H9 (cell line): ENCODE measurements around the gene USP7. TPM values are rescaled to one million over a fixed set of nuclear protein-coding genes. Genes with fewer than 3 reads are reported as not detected.

Experiments used
- DNase-seq: peaks from one replicate; pipeline ENCODE4 v3.0.0-alpha.2; 2017
- H2AFZ ChIP-seq: one replicate; pipeline ENCODE4 v1.6.1; 2013; ENCODE audit warnings: mild to moderate bottlenecking, low read length, control low read depth, moderate library complexity
- H2AK5ac ChIP-seq: 2 replicates; pipeline ENCODE4 v1.6.1; 2013; ENCODE audit warnings: low read length, control low read depth, mixed read lengths; ENCODE audit not compliant: insufficient read length
- H2BK120ac ChIP-seq: one replicate; pipeline ENCODE4 v1.6.1; 2013; ENCODE audit warnings: low read depth, mild to moderate bottlenecking, low read length, control low read depth, inconsistent platforms; ENCODE audit not compliant: poor library complexity, severe bottlenecking
- H2BK12ac ChIP-seq: 2 replicates; pipeline ENCODE4 v1.6.1; 2013; ENCODE audit warnings: low read length, control low read depth, mixed read lengths, low read depth; ENCODE audit not compliant: insufficient read length
- H2BK15ac ChIP-seq: 2 replicates; pipeline ENCODE4 v1.6.1; 2013; ENCODE audit warnings: low read depth, low read length, control low read depth
- H2BK20ac ChIP-seq: one replicate; pipeline ENCODE4 v1.6.1; 2013; ENCODE audit warnings: low read depth, mild to moderate bottlenecking, low read length, control low read depth, inconsistent platforms; ENCODE audit not compliant: poor library complexity, severe bottlenecking
- H2BK5ac ChIP-seq: 2 replicates; pipeline ENCODE4 v1.6.1; 2013; ENCODE audit warnings: low read length, control low read depth, mixed read lengths; ENCODE audit not compliant: insufficient read length
- H3K14ac ChIP-seq: 2 replicates; pipeline ENCODE4 v1.6.1; 2013; ENCODE audit warnings: low read length, control low read depth; ENCODE audit not compliant: insufficient read depth
- H3K18ac ChIP-seq: 2 replicates; pipeline ENCODE4 v1.6.1; 2013; ENCODE audit warnings: low read depth, mild to moderate bottlenecking, mixed read lengths, low read length, control low read depth; ENCODE audit not compliant: insufficient read length
- H3K23ac ChIP-seq: 2 replicates; pipeline ENCODE4 v1.6.1; 2013; ENCODE audit warnings: low read length, control low read depth, mixed read lengths, low read depth; ENCODE audit not compliant: insufficient read length
- H3K23me2 ChIP-seq: 2 replicates; pipeline ENCODE4 v1.6.1; 2013; ENCODE audit warnings: low read depth, mild to moderate bottlenecking, mixed read lengths, low read length, control low read depth; ENCODE audit not compliant: insufficient read length, poor library complexity, severe bottlenecking
- H3K27ac ChIP-seq: 2 replicates; pipeline ENCODE4 v1.5.1; 2013; ENCODE audit warnings: low read length, control low read depth, mixed read lengths, low read depth; ENCODE audit not compliant: insufficient read length
- H3K27me3 ChIP-seq: 2 replicates; pipeline ENCODE4 v1.6.1; 2013; ENCODE audit warnings: low read length, control low read depth, inconsistent platforms; ENCODE audit not compliant: insufficient read depth
- H3K4ac ChIP-seq: 2 replicates; pipeline ENCODE4 v1.6.1; 2013; ENCODE audit warnings: low read depth, mild to moderate bottlenecking, control low read depth, inconsistent platforms, low read length, moderate library complexity
- H3K4me1 ChIP-seq: 2 replicates; pipeline ENCODE4 v1.6.1; 2013; ENCODE audit warnings: low read length, control low read depth, inconsistent platforms; ENCODE audit not compliant: insufficient read depth
- H3K4me2 ChIP-seq: 2 replicates; pipeline ENCODE4 v1.6.1; 2013; ENCODE audit warnings: low read length, control low read depth, mixed read lengths; ENCODE audit not compliant: insufficient read length, insufficient read depth
- H3K56ac ChIP-seq: 2 replicates; pipeline ENCODE4 v1.6.1; 2013; ENCODE audit warnings: low read depth, mild to moderate bottlenecking, mixed read lengths, low read length, control low read depth; ENCODE audit not compliant: insufficient read length
- H3K79me1 ChIP-seq: 2 replicates; pipeline ENCODE4 v1.6.1; 2013; ENCODE audit warnings: low read depth, mild to moderate bottlenecking, moderate library complexity, low read length, control low read depth, inconsistent platforms; ENCODE audit not compliant: insufficient read depth, poor library complexity, severe bottlenecking
- H3K79me2 ChIP-seq: 2 replicates; pipeline ENCODE4 v1.6.1; 2013; ENCODE audit warnings: low read length, control low read depth, inconsistent platforms; ENCODE audit not compliant: insufficient read depth
- H3K9ac ChIP-seq: 2 replicates; pipeline ENCODE4 v1.6.1; 2013; ENCODE audit warnings: low read length, control low read depth, mixed read lengths; ENCODE audit not compliant: insufficient read length; ENCODE audit errors: extremely low read depth
- H3K9me3 ChIP-seq: one replicate; pipeline ENCODE4 v1.6.1; 2013; ENCODE audit warnings: low read depth, low read length, inconsistent platforms; ENCODE audit not compliant: control insufficient read depth
- H3T11ph ChIP-seq: one replicate; pipeline ENCODE4 v1.6.1; 2013; ENCODE audit warnings: mild to moderate bottlenecking, low read length, control low read depth, inconsistent platforms
- H4K20me1 ChIP-seq: one replicate; pipeline ENCODE4 v1.6.1; 2013; ENCODE audit not compliant: control insufficient read depth, insufficient read length, insufficient read depth
- H4K5ac ChIP-seq: 2 replicates; pipeline ENCODE4 v1.6.1; 2013; ENCODE audit warnings: low read depth, mild to moderate bottlenecking, mixed read lengths, low read length, control low read depth; ENCODE audit not compliant: insufficient read length
- H4K8ac ChIP-seq: replicated peaks from 2 replicates; pipeline ENCODE4 v1.6.1; 2013; ENCODE audit warnings: low read length, control low read depth, mixed read lengths, low read depth; ENCODE audit not compliant: insufficient read length
- H4K91ac ChIP-seq: 2 replicates; pipeline ENCODE4 v1.6.1; 2013; ENCODE audit warnings: low read depth, mild to moderate bottlenecking, moderate library complexity, mixed read lengths, low read length, control low read depth; ENCODE audit not compliant: insufficient read length
- H3K27ac Mint-ChIP-seq, 3 experiments: 2 replicates in 2 of 3; 3 replicates in 1 of 3; pipeline ENCODE4 v1.8.0; 2020 to 2021; ENCODE audit warnings: mixed read lengths in 3 of 3, mild to moderate bottlenecking in 1 of 3, moderate library complexity in 1 of 3
- H3K27me3 Mint-ChIP-seq: 2 replicates; pipeline ENCODE4 v1.8.0; 2021; ENCODE audit warnings: low read depth, mild to moderate bottlenecking, moderate library complexity, mixed read lengths
- H3K36me3 Mint-ChIP-seq, 3 experiments: 2 replicates in 2 of 3; 3 replicates in 1 of 3; pipeline ENCODE4 v1.8.0; 2020 to 2021; ENCODE audit warnings: low read depth in 3 of 3, mixed read lengths in 3 of 3; ENCODE audit not compliant: insufficient read depth in 1 of 3
- H3K4me1 Mint-ChIP-seq, 2 experiments: 2 replicates each; pipeline ENCODE4 v1.8.0; 2020; ENCODE audit warnings: mixed read lengths in 2 of 2
- H3K4me3 Mint-ChIP-seq, 2 experiments: 2 replicates in 1 of 2; 3 replicates in 1 of 2; pipeline ENCODE4 v1.8.0; 2020 to 2021; ENCODE audit warnings: mild to moderate bottlenecking in 2 of 2, mixed read lengths in 2 of 2, moderate library complexity in 1 of 2
- H3K9me3 Mint-ChIP-seq, 2 experiments: 2 replicates in 1 of 2; 3 replicates in 1 of 2; pipeline ENCODE4 v1.8.0; 2020; ENCODE audit warnings: mild to moderate bottlenecking in 2 of 2, mixed read lengths in 2 of 2, moderate library complexity in 1 of 2
- WGBS: extraction: QIAGEN DNeasy Blood & Tissue Kit; methylation state at CpG from one replicate; pipeline ENCODE4 v1.1.7; 2013; ENCODE audit warnings: missing lambda C conversion rate, low lambda C conversion rate, mixed read lengths; ENCODE audit not compliant: insufficient read length; ENCODE audit errors: extremely low coverage; 5-methylcytosine and 5-hydroxymethylcytosine counted together
- total RNA-seq: library from RNA; stranded (reverse); gene quantifications from 2 replicates; pipeline ENCODE4 v1.2.1, GENCODE V29; 2021
- TF ChIP-seq, protein P1 (sequence below): fragments of 200-600 bp; sonication (generic); conservative IDR thresholded peaks from 3 replicates; pipeline ENCODE4 v1.8.0; 2021; ENCODE audit warnings: antibody characterized with exemption, mild to moderate bottlenecking

The USP7 gene
- total RNA-seq, 1 experiment from 2014 or later = 192 TPM

DNA sequence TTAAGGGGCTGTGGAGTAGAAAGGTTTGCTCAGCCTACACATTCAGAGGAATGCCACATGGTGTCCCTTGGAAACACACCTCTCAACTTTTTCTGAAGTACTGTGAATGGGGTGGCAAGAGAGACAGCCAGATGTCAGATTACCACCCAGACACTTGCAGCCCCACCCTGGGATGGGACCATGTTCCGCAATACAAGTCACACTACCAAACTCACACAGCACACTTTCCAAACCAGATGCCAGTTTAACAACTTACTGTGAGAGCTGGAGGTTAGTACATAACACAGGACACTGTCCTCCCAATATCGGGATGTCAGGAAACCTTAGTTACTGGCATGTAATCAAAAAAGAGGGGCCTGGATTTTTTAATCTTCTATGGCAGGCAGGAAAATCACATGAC lies 7.9 kb downstream of the USP7 start:
- peak overlapping the region in 2 of 3 experiments; percentile 41 to 50; a peak in 2 of 7 replicates for H3K27ac Mint-ChIP-seq
- no peak overlapping the region for H2BK12ac ChIP-seq
- peaks cover 89% of the 10 kb centered on the region for H3K79me2 ChIP-seq
- H4K20me1 ChIP-seq = no peaks in the 10 kb centered on the region
- no peak for DNase-seq
- no CpG with 5 or more reads among the region's 2 CpGs for WGBS
- H3K14ac ChIP-seq = no peak overlapping the region
- no peak overlapping the region for H3K4ac ChIP-seq
- no peak overlapping the region for H3K18ac ChIP-seq
- peaks cover 31% of the 10 kb centered on the region; the same call in 1 of the 2 replicates for H3K4me1 ChIP-seq
- H2AK5ac ChIP-seq = no peak overlapping the region
- H3K27ac ChIP-seq = no peak overlapping the region
- no peak overlapping the region for H2BK5ac ChIP-seq
- no peak overlapping the region for H3K4me3 Mint-ChIP-seq
- no peak overlapping the region for H2BK15ac ChIP-seq
- no peak overlapping the region for H3T11ph ChIP-seq
- H4K5ac ChIP-seq = no peak overlapping the region
- TF ChIP-seq, protein P1, sequence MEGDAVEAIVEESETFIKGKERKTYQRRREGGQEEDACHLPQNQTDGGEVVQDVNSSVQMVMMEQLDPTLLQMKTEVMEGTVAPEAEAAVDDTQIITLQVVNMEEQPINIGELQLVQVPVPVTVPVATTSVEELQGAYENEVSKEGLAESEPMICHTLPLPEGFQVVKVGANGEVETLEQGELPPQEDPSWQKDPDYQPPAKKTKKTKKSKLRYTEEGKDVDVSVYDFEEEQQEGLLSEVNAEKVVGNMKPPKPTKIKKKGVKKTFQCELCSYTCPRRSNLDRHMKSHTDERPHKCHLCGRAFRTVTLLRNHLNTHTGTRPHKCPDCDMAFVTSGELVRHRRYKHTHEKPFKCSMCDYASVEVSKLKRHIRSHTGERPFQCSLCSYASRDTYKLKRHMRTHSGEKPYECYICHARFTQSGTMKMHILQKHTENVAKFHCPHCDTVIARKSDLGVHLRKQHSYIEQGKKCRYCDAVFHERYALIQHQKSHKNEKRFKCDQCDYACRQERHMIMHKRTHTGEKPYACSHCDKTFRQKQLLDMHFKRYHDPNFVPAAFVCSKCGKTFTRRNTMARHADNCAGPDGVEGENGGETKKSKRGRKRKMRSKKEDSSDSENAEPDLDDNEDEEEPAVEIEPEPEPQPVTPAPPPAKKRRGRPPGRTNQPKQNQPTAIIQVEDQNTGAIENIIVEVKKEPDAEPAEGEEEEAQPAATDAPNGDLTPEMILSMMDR = no peak
- no peaks in the 10 kb centered on the region for H3K9me3 ChIP-seq
- H3K4me1 Mint-ChIP-seq = peaks cover 75 to 81% of the 10 kb centered on the region in 2 experiments
- no peak overlapping the region for H3K56ac ChIP-seq
- no peaks in the 10 kb centered on the region for H3K23me2 ChIP-seq
- H3K4me2 ChIP-seq = no peak overlapping the region
- H2AFZ ChIP-seq = no peak overlapping the region
- no peaks in the 10 kb centered on the region for H3K27me3 Mint-ChIP-seq
- H2BK120ac ChIP-seq = no peak overlapping the region
- no peak overlapping the region for H2BK20ac ChIP-seq
- H3K9ac ChIP-seq = no peak overlapping the region
- H3K23ac ChIP-seq = no peak overlapping the region
- peaks cover 5% of the 10 kb centered on the region for H3K79me1 ChIP-seq
- H3K27me3 ChIP-seq = no peaks in the 10 kb centered on the region
- H3K9me3 Mint-ChIP-seq = no peaks in the 10 kb centered on the region
- H3K36me3 Mint-ChIP-seq = no peaks in the 10 kb centered on the region
- no peak overlapping the region for H4K91ac ChIP-seq
- no peak overlapping the region for H4K8ac ChIP-seq
